ENCODE measurements around the gene LCP2. TPM values are rescaled to one million over a fixed set of nuclear protein-coding genes. Genes with fewer than 3 reads are reported as not detected.

The LCP2 gene
- total and polyA plus RNA-seq, 2 of the 8 experiments (the other 6 are each of a cell fraction or from before 2014, with no cell fraction given) = 0.26 to 0.33 TPM

DNA sequence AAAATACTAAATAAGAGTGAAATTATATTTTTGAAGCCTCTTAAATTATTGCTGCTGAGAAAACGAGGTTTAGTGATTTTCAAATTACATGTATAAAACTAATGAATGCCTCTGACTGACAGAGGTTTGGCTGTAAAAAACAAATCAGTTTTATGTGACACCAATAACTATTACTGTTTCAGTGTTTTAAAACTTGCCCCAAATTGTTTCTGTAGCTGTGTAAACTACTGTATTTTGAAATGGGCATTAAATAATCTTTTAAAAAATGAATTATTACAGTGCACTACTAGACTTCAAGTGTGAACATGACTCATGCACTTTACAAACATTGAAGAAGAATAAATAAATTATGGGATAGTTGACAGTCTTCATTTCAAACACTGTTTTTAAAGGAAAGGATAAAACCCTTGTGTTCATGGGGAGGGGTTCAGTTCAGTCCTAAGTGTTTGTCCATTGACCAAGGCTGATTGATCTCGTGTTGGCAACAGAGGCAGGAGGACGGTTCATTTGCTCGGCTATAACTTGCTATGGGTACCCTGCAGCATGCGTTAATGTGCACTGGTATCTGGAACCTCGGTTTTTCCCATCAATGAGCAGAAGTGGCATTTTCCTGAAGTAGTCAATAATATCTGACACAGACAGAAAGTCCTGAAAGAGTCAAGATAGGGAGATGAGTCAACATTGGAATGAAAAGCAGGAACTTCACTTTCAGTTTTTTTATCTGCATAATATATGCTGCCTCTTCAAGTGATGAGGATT is 49.2 kb downstream of the LCP2 start:
- DNase-seq (ENCODE audit: low read depth in 1 of 2, low spot score in 2 of 2) (no peak), FAIRE-seq (no peak)
- Histone ChIP-seq H3K4me1 (replicated peaks in 1 of 4; ENCODE audit: control insufficient read depth in 3 of 4, insufficient read depth in 4 of 4, low read length in 3 of 4) (peaks cover 0 to 8% (median 5%) of the 10 kb centered on the region in 4 experiments; a peak in 3 of 7 replicates), H4K91ac (replicated peaks; ENCODE audit: insufficient read length, low read length) (peak overlapping the region; percentile 11), H2AK5ac (ENCODE audit: low read depth, low read length) (no peak overlapping the region), H2BK120ac (replicated peaks; ENCODE audit: low read depth, low read length) (no peak overlapping the region), H3K9me3 (ENCODE audit: insufficient read depth in 2 of 2, low read depth in 1 of 2, low read length in 1 of 2) (peaks cover 2 to 13% of the 10 kb centered on the region in 2 experiments; a peak in 2 of 4 replicates), H3K4me3 (ENCODE audit: extremely low read depth in 1 of 4, insufficient read depth in 2 of 4, low read depth in 3 of 4, low read length in 4 of 4) (no peak overlapping the region), H3K4me2 (ENCODE audit: insufficient read depth in 1 of 2, low read depth in 2 of 2, low read length in 2 of 2) (no peak overlapping the region), H2BK5ac (ENCODE audit: low read depth, low read length) (no peak overlapping the region), H4K8ac (ENCODE audit: extremely low read depth, insufficient read depth, low read length) (no peak overlapping the region), H3K79me2 (ENCODE audit: control insufficient read depth in 1 of 2, insufficient read depth in 2 of 2, low read length in 2 of 2) (no peaks in the 10 kb centered on the region), H4K5ac (ENCODE audit: insufficient read length, low read depth, low read length) (no peak overlapping the region), H3K27ac (ENCODE audit: low read depth, low read length) (no peak overlapping the region), H2BK12ac (ENCODE audit: low read depth, low read length) (no peak overlapping the region; the same call in 1 of the 2 replicates), H3K14ac (ENCODE audit: insufficient read length) (no peak overlapping the region), H3K23ac (ENCODE audit: insufficient read length) (no peak overlapping the region), H3K79me1 (ENCODE audit: low read depth, low read length) (no peaks in the 10 kb centered on the region), H3K56ac (replicated peaks; ENCODE audit: insufficient read length, low read depth, low read length) (no peak overlapping the region), H3K9ac (replicated peaks in 1 of 4; ENCODE audit: extremely low read depth in 1 of 4, low read depth in 3 of 4, low read length in 3 of 4) (no peak overlapping the region), H2AFZ (ENCODE audit: low read length) (no peak overlapping the region), H3K23me2 (ENCODE audit: low read depth, low read length) (no peaks in the 10 kb centered on the region), H3K36me3 (ENCODE audit: control insufficient read depth in 2 of 4, insufficient read depth in 4 of 4, low read length in 3 of 4) (no peaks in the 10 kb centered on the region), H3K27me3 (replicated peaks in 1 of 4; ENCODE audit: control insufficient read depth in 3 of 4, extremely low read depth in 1 of 4, insufficient read depth in 3 of 4, low read length in 3 of 4) (no peaks in the 10 kb centered on the region), H4K20me1 (replicated peaks in 1 of 2; ENCODE audit: control insufficient read depth in 1 of 2, insufficient read depth in 2 of 2, low read length in 2 of 2) (no peaks in the 10 kb centered on the region), H2BK15ac (ENCODE audit: low read length) (peak overlapping the region; percentile 48; the same call in 1 of the 2 replicates), H3K4ac (replicated peaks; ENCODE audit: insufficient read length, low read depth, low read length) (no peak overlapping the region), H3K18ac (ENCODE audit: extremely low read depth, low read length) (no peak overlapping the region), H2BK20ac (ENCODE audit: low read length) (no peak overlapping the region)
- WGBS, 2 experiments (ENCODE audit: extremely low coverage in 1 of 2, insufficient coverage in 1 of 2, insufficient read length in 1 of 2, insufficient replicate concordance in 2 of 2, low coverage in 1 of 2, low lambda C conversion rate in 2 of 2, missing lambda C conversion rate in 1 of 2) = 91% methylated on average over 6 of the region's 6 CpGs; no CpG with 5 or more reads in 1 of the 2 experiments
- POLR2A ChIA-PET (ENCODE audit: partially characterized antibody) = no interaction called here
- CTCF ChIA-PET (ENCODE audit: partially characterized antibody) = no interaction called here
- TF ChIP-seq TCF12 (IDR thresholded peaks at IDR 0.05; ENCODE audit: low read depth, low read length) (no peak), CBX8 (IDR thresholded peaks at IDR 0.05; ENCODE audit: borderline replicate concordance, low read depth, low read length) (no peak), EP300 (IDR thresholded peaks at IDR 0.05; ENCODE audit: borderline replicate concordance in 1 of 2, low read depth in 2 of 2, low read length in 2 of 2) (no peak)

Measured in H1 (cell line).